ENCODE results near the gene SULT2A1. TPM values are rescaled to one million over a fixed set of nuclear protein-coding genes. Genes with fewer than 3 reads are reported as not detected.

The SULT2A1 gene
- total RNA-seq, 4 donors from 2014 or later, result not detected

- TF ChIP-seq, protein P1, sequence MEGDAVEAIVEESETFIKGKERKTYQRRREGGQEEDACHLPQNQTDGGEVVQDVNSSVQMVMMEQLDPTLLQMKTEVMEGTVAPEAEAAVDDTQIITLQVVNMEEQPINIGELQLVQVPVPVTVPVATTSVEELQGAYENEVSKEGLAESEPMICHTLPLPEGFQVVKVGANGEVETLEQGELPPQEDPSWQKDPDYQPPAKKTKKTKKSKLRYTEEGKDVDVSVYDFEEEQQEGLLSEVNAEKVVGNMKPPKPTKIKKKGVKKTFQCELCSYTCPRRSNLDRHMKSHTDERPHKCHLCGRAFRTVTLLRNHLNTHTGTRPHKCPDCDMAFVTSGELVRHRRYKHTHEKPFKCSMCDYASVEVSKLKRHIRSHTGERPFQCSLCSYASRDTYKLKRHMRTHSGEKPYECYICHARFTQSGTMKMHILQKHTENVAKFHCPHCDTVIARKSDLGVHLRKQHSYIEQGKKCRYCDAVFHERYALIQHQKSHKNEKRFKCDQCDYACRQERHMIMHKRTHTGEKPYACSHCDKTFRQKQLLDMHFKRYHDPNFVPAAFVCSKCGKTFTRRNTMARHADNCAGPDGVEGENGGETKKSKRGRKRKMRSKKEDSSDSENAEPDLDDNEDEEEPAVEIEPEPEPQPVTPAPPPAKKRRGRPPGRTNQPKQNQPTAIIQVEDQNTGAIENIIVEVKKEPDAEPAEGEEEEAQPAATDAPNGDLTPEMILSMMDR (IDR thresholded peaks at IDR 0.05; ENCODE audit: low read depth), result no peak
Observed at GRCh38 chr19:47848823-47849473, 37.2 kb downstream of the SULT2A1 start.

- TF ChIP-seq, protein P1 (IDR thresholded peaks at IDR 0.05; ENCODE audit: low read depth), result no peak
Observed at GRCh38 chr19:47848425-47848822, 37.7 kb downstream of the SULT2A1 start.

DNA sequence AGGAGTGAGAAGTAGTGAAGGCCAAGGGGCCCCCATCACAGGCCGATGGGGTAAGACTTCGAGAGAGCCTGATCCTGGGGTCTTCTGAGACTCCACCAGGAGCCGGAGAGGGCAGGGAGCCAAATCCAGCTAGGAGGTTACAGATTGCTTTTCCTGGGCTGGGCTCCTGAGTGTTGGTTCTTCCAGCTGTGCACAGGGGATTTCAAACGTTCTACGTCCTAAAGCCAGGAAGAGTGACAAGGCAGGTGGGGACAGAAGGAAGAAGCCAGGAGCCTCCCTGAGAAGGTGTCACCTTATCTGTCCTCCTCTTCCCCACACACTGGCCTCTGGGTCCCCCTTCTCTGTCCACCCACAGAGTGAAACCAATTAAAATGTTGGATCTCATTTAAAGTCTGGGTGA is 43.2 kb downstream of the SULT2A1 start:
- TF ChIP-seq, protein P1 (IDR thresholded peaks at IDR 0.05; ENCODE audit: low read depth), result no peak

- TF ChIP-seq, protein P1 (IDR thresholded peaks at IDR 0.05; ENCODE audit: low read depth), result no peak
Observed at GRCh38 chr19:47839913-47840312, 46.2 kb downstream of the SULT2A1 start.

- TF ChIP-seq, protein P1 (IDR thresholded peaks at IDR 0.05; ENCODE audit: low read depth), result no peak
Observed at GRCh38 chr19:47839411-47839810, 46.7 kb downstream of the SULT2A1 start.

DNA sequence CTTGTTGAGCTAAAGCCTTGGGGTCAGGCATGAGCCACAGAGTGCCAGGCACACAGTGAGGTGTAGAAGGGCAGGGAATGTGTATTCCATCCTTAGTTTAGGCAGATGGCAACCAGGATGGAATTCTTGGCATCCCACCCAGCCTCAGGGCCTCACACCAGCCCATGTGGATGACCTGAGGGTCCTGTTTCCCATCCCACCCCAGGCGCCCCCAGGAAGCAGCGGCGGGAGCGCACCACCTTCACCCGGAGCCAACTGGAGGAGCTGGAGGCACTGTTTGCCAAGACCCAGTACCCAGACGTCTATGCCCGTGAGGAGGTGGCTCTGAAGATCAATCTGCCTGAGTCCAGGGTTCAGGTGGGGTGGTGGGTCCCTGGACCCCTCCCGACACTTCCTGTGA is 50.1 kb downstream of the SULT2A1 start:
- TF ChIP-seq, protein P1 (IDR thresholded peaks at IDR 0.05; ENCODE audit: low read depth), result no peak

- TF ChIP-seq, protein P1 (IDR thresholded peaks at IDR 0.05; ENCODE audit: low read depth), result no peak
Observed at GRCh38 chr19:47832723-47833122, 53.4 kb downstream of the SULT2A1 start.
